Heart right ventricle (tissue), 16 donors: ENCODE measurements around the gene ATG10. TPM values are rescaled to one million over a fixed set of nuclear protein-coding genes. Genes with fewer than 3 reads are reported as not detected.
"Not testable (repeated sequence)": the region's sequence is repeated elsewhere in the genome, so short reads cannot be mapped to it uniquely, and the experiment has no call there.

Experiments used
- ATAC-seq, 8 donors: fragments of 200-7000 bp; cut with Tn5 transposase; one replicate each; pipeline ENCODE4 v1.9.1; 2020; ENCODE audit warnings: mild to moderate bottlenecking in 8 of 8, moderate library complexity in 8 of 8, moderate number of reproducible peaks in 1 of 8
- DNase-seq, 2 donors: peaks; one replicate each; pipeline ENCODE4 v3.0.0-alpha.2; 2020
- H3K27ac ChIP-seq, 10 donors: fragments of 200-600 bp; sonication (generic) in 2 of 10; one replicate each; pipeline versions ENCODE4 v1.5.0 to v1.8.0; 2020 to 2022; ENCODE audit warnings: mild to moderate bottlenecking in 3 of 10
- H3K27me3 ChIP-seq, 7 donors: fragments of 200-600 bp; one replicate each; pipeline ENCODE4 v1.8.0; 2021 to 2022; ENCODE audit warnings: mild to moderate bottlenecking in 2 of 7
- H3K36me3 ChIP-seq, 9 donors: fragments of 200-600 bp; sonication (generic) in 1 of 9; one replicate each; pipeline versions ENCODE4 v1.5.0 to v1.8.0; 2020 to 2022; ENCODE audit warnings: mild to moderate bottlenecking in 2 of 9
- H3K4me1 ChIP-seq, 9 donors: fragments of 200-600 bp; sonication (generic) in 1 of 9; one replicate each; pipeline versions ENCODE4 v1.5.0 to v1.8.0; 2020 to 2022; ENCODE audit warnings: mild to moderate bottlenecking in 4 of 9
- H3K4me3 ChIP-seq, 10 donors: fragments of 200-600 bp; sonication (generic) in 2 of 10; one replicate each; pipeline versions ENCODE4 v1.5.0 to v1.8.0; 2020 to 2022; ENCODE audit warnings: mild to moderate bottlenecking in 7 of 10, moderate library complexity in 2 of 10
- H3K9me3 ChIP-seq, 11 donors: fragments of 200-600 bp in 10 of 11; sonication (generic) in 2 of 11; one replicate each; pipeline versions ENCODE4 v1.5.0 to v1.8.0; 2013 to 2022; ENCODE audit warnings: mild to moderate bottlenecking in 2 of 11, control low read depth in 1 of 11, moderate library complexity in 1 of 11
- CTCF ChIP-seq, 9 donors: fragments of 200-600 bp; sonication (generic) in 2 of 9; IDR thresholded peaks; one replicate each; pipeline versions ENCODE4 v1.5.0 to v1.8.0; 2021 to 2022; ENCODE audit warnings: antibody characterized with exemption in 9 of 9, mild to moderate bottlenecking in 5 of 9, moderate library complexity in 1 of 9
- whole genome bisulfite sequencing, 2 donors: extraction: QIAGEN DNeasy Blood & Tissue Kit; methylation state at CpG; one replicate each; pipeline ENCODE4 v1.1.7; 2013; ENCODE audit warnings: inconsistent platforms in 1 of 2; 5-methylcytosine and 5-hydroxymethylcytosine counted together
- intact Hi-C, 10 donors: fragments of 100-400 bp; cut with DNase I; formaldehyde crosslinking; loops; one replicate each; pipeline versions ENCODE4 v1.11.1 to v1.14.2; 2022
- polyA plus RNA-seq, 2 donors: library from polyadenylated mRNA; stranded (reverse); fragments of 200-250 nt; gene quantifications; one replicate each; pipeline ENCODE4 v1.2.3, GENCODE V29; 2013
- total RNA-seq, 10 donors: library from RNA; stranded (reverse); fragmentation: NEBNext Ultra II Directional in 3 of 10; extraction: Animal tissue kit (Norgen Biotek cat#: 25700) in 3 of 10; gene quantifications; one replicate each; pipeline versions ENCODE4 v1.2.1 to v1.2.4, GENCODE V29; 2021 to 2023
- donor health status: Arrhythmogenic right ventricular cardiomyopathy.
- donor health status: ischemic (EF 13 %, LVEDD 7.1; RV severe dilation, severe dysfunction).
- donor health status: healthy with polysubstance abuse.
- donor health status: DM: no; HTN: yes; CAD: no.
- donor health status: DM: no; HTN: no; CAD: no.
- donor health status: ischemic (EF 25% LVEDD 6.9; RV normal size, moderate dysfunction).
- donor health status: ischemic (EF 25% LVEDD 5.7; RV mildly dilated, moderate dysfunction).
- donor health status: healthy.
- donor health status: DM: yes; HTN: yes; CAD: no.
- donor health status: Ischemic cardiomyopathy.
- donor health status: ischemic (EF 35%, LVEDD 5.7; RV mildly dilated, moderate dysfunction).
- donor health status: nonischemic (EF 11% LVEDD 7.7; RV severe dilation, severe dysfunction).
- donor health status: DM: yes; HTN: yes; CAD: no.
- donor health status: PGD.
- donor health status: ischemic (EF 29% LVEDD 5.4; RV normal size, mild dysfunction).
- donor health status: nonischemic (EF 23%, LVEDD 6.1; RV moderate dilation, normal function).

The ATG10 gene
- total and polyA plus RNA-seq, 12 donors, result 4.6 to 8.0 (median 6.3) TPM

GRCh38 chr5:82265047-82265446 lies 293.2 kb downstream of the ATG10 start:
- no peaks in the 10 kb centered on the region for H3K27me3 ChIP-seq
- DNase-seq (no peak), ATAC-seq (peak in 1 of 8 donors; percentile 35)
- no peak for TF ChIP-seq CTCF (IDR thresholded peaks at IDR 0.05)
- intact Hi-C loops, result no loop called here
- H3K9me3 ChIP-seq, result peaks cover 0 to 22% (median 0%) of the 10 kb centered on the region in 11 donors
- H3K27ac ChIP-seq, result no peak overlapping the region
- H3K4me1 ChIP-seq, result peaks cover 0 to 13% (median 0%) of the 10 kb centered on the region in 9 donors
- WGBS, 2 donors, result 33 to 35% methylated on average over 4 of the region's 4 CpGs
- peaks cover 0 to 8% (median 0%) of the 10 kb centered on the region in 9 donors for H3K36me3 ChIP-seq
- no peak overlapping the region for H3K4me3 ChIP-seq

- DNase-seq, H3K27me3 ChIP-seq, ATAC-seq, intact Hi-C loops, H3K36me3 ChIP-seq, H3K4me3 ChIP-seq, H3K27ac ChIP-seq: not testable (repeated sequence)
- Histone ChIP-seq H3K9me3 (peaks cover 0 to 22% (median 0%) of the 10 kb centered on the region in 11 donors), H3K4me1 (peaks cover 0 to 13% (median 0%) of the 10 kb centered on the region in 9 donors)
- 96 to 98% methylated on average over 9 of the region's 9 CpGs for WGBS, 2 donors
Measured at GRCh38 chr5:82267297-82267933, 295.6 kb downstream of the ATG10 start.

GRCh38 chr5:82269363-82269762 lies 297.5 kb downstream of the ATG10 start:
- intact Hi-C loops, H3K27ac ChIP-seq, H3K4me3 ChIP-seq, DNase-seq, ATAC-seq, H3K27me3 ChIP-seq: not testable (repeated sequence)
- H3K36me3 ChIP-seq, result peaks cover 0 to 25% (median 2%) of the 10 kb centered on the region in 9 donors
- H3K4me1 ChIP-seq, result peaks cover 0 to 13% (median 0%) of the 10 kb centered on the region in 9 donors
- peaks cover 0 to 22% (median 0%) of the 10 kb centered on the region in 11 donors for H3K9me3 ChIP-seq
- 78 to 81% methylated on average over 2 of the region's 2 CpGs for WGBS, 2 donors

- Histone ChIP-seq H3K4me1 (peaks cover 0 to 18% (median 14%) of the 10 kb centered on the region in 9 donors), H3K36me3 (peaks cover 0 to 50% (median 15%) of the 10 kb centered on the region in 9 donors)
- H3K9me3 ChIP-seq, intact Hi-C loops, H3K4me3 ChIP-seq, H3K27ac ChIP-seq, DNase-seq, H3K27me3 ChIP-seq, ATAC-seq: not testable (repeated sequence)
- 88 to 90% methylated on average over 24 of the region's 24 CpGs for WGBS, 2 donors
Measured at GRCh38 chr5:82272571-82273356, 300.9 kb downstream of the ATG10 start.

GRCh38 chr5:82273426-82273825 lies 301.6 kb downstream of the ATG10 start:
- H3K9me3 ChIP-seq, ATAC-seq, H3K4me3 ChIP-seq, intact Hi-C loops, DNase-seq, H3K27ac ChIP-seq, H3K27me3 ChIP-seq: not testable (repeated sequence)
- 90 to 91% methylated on average over 4 of the region's 4 CpGs for WGBS, 2 donors
- H3K36me3 ChIP-seq, result peaks cover 0 to 48% (median 15%) of the 10 kb centered on the region in 9 donors
- H3K4me1 ChIP-seq, result peaks cover 0 to 18% (median 14%) of the 10 kb centered on the region in 9 donors

- Histone ChIP-seq H3K27me3 (no peaks in the 10 kb centered on the region), H3K9me3 (no peaks in the 10 kb centered on the region), H3K27ac (no peak overlapping the region), H3K4me3 (no peak overlapping the region), H3K36me3 (peaks cover 0 to 45% (median 15%) of the 10 kb centered on the region in 9 donors), H3K4me1 (peaks cover 0 to 26% (median 14%) of the 10 kb centered on the region in 9 donors)
- TF ChIP-seq CTCF (IDR thresholded peaks at IDR 0.05), result no peak
- DNase-seq (no peak), ATAC-seq (peak in 1 of 8 donors; percentile 11)
- intact Hi-C loops, result no loop called here
- WGBS, 2 donors, result 77 to 81% methylated on average over 31 of the region's 31 CpGs
Measured at GRCh38 chr5:82274343-82275211, 302.8 kb downstream of the ATG10 start.
